Measurements from ENCODE around the gene NOP53. TPM values are rescaled to one million over a fixed set of nuclear protein-coding genes. Genes with fewer than 3 reads are reported as not detected.
"Not testable (repeated sequence)": the region's sequence is repeated elsewhere in the genome, so short reads cannot be mapped to it uniquely, and the experiment has no call there.

Gene NOP53
- polyA plus RNA-seq (ENCODE audit: insufficient read length): 583 TPM

DNA sequence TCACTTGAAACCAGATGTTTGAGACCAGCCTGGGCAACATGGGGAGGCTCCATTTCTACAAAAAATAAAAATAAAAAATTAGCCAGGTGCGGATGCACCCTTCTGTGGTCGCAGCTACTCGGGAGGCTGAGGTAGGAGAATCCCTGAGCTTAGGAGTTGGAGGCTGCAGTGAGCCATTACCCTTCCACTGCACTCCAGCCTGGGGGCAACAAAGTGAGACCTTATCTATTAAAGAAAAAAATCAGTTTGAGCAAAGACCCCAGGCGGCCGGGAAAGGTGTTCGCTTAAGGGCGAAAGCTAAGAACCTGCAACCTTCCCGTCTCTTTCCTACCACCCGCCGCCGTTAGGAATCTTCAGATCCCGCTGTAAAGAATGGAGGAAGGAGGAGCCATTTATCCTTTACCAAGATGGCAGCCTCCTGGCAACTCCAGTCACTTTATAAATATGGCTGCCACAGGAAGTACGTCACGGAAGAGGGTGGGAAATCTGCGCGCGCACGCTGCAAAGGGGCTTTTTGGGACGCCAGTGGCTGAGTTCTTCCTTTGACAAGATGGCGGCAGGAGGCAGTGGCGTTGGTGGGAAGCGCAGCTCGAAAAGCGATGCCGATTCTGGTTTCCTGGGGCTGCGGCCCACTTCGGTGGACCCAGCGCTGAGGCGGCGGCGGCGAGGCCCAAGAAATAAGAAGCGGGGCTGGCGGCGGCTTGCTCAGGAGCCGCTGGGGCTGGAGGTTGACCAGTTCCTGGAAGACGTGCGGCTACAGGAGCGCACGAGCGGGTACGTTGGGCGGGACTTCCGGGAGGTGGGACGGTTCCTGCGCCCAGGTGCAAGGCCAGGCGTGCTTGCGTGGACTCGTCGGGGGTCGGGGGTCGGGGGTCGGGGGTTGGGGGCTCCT is at the start of gene NOP53:
Gene NOP53, plus strand, starts transcription at position 537 of the 892 bp plus-strand sequence. Its CDS starts 14 bp downstream, at position 551.
- DNase-seq: peak; percentile 95

DNA sequence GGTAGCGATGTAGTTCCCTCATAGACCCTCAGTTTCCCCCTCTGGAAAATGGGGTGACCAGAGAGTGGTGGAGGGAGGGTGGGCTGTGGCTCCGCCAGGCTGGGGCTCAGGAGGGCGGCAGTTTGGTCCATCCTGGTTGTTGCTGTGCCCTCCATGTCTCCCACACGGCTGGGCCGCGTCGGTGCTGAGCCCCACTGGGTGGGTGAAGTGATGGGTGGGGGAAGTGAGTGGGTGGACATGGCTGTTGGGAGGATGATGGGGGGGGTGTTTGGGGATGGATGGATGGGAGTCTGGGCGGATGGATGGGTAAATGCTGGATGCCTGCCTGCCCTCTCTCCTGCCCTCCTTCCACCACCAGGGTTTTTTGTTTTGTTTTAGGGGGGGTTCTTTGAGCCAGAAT is 48.7 kb upstream of the NOP53 start:
- no peak for DNase-seq

DNA sequence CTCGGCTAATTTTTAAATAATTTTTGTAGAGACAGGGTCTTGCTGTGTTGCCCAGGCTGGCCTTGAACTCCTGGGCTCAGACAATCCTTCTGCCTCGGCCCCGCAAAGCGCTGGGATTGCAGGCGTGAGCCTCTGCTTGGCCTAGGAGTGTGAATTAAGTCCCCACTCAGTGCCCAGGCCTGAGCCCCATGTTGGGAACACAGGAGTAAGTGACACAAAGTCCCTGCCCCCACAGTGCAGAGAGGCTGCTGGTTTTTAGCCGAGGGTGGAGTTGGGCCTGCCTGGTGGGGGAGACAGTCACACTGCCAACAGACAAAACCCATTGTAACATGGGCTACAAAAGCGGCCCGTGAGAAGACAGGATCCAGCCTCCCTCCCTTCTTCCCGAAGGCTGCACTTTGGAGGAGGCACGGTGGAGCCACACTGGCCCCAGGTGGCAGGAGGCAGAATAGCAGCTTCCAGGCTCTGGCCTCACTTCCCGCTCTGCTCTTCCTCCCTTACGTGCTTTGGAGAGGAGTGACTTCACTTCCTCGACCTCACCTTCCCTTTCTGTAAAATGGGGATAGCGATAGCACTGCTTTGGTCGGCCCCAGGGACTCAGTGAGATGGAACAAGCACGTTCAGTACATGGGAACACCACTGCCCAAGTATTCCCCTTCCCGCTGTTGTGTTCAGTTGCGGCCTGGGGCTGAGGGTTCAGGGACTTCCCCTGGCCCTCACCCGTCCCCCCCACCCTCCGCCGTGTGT is 47.3 kb upstream of the NOP53 start:
- peak; percentile 81 for DNase-seq

DNA sequence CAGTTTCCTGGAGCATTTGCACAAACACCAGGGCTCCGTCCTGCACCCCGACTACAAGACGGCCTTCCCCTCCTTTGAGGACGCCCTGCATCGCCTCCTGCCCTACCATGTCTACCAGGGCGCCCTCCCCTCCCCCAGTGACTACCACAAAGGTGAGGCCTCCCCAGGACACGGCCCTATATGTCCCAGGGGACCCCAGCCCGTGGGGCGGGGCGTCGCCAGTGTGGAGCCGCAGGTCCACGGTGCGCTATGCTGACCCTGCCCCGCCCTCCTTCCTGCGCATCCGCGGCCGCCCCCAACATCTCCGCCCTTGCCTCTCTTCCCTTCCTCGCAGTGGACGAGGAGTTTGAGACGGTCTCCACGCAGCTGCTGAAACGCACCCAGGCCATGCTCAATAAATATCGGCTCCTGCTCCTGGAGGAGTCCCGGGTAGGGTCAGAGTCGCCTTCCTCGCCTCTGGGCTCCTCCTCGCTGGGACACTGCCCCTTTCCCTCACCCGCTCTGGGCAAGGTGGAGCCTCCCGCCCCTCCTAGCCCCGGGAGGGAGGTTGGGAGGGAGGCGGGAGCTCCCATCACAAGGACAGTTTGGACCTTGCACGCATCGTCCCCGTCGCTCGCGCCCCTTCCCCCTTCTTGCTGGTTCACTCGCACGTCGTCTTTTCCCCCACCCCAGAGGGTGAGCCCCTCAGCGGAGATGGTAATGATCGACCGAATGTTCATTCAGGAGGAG is 46.6 kb upstream of the NOP53 start:
- no peak for DNase-seq

DNA sequence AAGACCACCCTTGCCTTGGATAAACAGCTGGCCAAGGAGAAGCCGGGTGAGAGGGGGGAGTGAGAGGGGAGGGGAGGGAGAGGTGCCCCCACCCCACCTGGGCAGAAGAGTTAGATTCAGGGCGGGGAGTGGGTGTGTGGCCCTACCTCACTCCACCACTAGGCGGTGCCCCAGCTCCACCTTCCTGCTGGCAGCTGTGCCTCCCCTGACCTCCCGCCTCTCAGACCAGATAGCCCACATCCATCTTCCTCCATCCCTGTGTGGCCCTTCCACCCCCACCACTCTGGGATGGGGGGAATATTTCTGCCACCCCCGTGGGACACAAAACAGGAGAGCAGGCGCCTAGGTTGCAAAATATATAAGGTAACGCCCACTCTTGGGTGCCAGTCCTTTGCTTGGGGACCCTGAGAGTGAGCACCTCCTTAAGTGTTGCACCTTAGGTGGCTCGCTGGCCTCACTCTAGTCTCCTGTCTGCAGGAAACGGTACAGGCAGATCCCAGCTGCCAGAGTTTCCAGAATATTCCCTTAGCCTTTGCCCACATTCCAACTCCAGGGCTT is 45.9 kb upstream of the NOP53 start:
- DNase-seq: no peak

DNA sequence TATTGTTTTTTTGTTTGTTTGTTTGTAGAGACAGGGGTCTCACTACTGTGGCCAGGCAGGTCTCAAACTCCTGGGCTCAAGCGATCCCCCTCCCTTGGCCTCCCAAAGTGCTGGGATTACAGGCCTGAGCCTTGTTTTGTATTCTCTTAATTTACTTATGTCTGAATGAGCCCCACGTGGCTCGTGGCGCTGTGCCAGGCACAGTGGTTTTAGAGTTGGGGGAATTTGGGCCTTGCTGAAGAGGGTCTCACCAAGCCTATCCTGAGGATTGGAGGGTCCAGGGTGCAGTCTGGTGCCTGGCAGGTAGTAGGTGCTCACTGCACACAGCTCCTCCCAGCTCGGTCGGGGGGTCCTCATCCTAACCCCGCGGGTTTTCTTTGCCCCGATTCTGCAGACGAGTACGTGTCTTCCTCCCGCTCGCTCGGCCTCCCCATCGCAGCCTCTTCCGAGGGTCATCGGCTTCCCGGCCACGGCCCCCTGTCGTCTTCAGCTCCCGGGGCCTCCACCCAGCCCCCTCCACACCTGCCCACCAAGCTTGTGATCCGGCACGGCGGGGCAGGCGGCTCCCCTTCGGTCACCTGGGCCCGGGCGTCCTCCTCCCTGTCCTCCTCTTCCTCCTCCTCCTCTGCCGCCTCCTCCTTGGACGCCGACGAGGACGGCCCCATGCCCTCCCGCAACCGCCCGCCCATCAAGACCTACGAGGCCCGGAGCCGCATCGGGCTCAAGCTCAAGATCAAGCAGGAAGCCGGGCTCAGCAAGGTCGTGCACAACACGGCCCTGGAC is 44.2 kb upstream of the NOP53 start:
- no peak for DNase-seq

DNA sequence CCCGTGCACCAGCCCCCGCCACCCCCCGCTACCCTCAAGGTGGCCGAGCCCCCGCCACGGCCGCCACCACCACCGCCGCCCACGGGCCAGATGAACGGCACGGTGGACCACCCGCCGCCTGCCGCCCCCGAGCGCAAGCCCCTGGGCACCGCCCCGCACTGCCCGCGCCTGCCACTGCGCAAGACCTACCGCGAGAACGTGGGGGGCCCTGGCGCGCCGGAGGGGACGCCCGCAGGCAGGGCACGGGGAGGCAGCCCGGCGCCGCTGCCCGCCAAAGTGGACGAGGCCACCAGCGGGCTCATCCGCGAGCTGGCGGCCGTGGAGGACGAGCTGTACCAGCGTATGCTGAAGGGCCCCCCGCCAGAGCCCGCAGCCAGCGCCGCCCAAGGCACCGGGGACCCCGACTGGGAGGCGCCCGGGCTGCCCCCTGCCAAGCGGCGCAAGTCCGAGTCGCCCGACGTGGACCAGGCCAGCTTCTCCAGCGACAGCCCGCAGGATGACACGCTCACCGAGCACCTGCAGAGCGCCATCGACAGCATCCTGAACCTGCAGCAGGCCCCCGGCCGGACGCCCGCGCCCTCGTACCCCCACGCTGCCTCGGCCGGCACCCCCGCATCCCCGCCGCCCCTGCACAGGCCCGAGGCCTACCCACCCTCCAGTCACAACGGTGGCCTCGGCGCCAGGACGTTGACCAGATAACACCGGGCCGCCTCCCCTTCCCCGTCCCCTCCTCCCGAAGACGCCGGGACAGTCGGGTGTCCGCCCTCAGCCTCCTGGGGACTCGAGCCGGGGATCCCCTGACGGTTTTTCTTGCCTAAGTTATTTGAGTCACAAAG is 43.4 kb upstream of the NOP53 start:
- DNase-seq: no peak

DNA sequence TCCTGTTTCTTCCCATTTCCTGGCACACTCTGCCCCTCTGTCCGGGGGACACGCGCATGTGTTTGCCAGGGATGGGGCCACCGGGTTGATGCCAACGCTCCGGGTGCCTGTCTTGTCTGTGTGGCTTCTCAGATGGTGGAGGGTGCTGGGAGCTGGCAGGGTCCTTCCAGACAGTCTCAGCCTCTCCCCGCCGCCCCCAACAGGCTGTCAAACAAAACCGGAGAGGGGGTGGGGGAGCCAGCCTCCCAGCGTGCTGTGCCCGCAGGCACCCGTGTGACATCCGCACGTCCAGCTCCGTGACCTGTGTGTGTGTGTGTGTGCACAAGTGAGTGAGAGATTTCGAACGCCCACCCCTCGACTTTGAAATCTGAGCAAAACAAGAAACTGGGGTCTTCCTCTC is 42.7 kb upstream of the NOP53 start:
- DNase-seq: no peak

DNA sequence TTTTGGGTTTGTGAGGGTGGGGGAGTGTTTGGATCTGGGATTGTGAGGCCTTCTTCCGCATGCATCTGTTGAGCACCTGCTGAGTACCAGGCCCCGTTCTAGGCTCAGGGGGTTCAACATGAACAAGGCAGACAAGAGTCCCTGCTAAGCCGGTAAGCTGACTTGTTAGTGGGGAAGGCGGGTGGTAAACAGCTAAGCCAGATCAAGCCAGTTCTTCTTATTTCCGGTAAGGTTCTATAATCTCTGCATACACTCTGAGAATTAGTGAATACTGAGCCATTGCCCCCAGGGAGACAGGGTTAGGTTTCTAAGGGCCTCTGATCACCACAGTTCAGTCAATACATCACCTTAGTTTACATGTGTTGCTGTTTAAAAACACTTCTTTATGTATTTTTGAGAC is 42.0 kb upstream of the NOP53 start:
- no peak for DNase-seq

DNA sequence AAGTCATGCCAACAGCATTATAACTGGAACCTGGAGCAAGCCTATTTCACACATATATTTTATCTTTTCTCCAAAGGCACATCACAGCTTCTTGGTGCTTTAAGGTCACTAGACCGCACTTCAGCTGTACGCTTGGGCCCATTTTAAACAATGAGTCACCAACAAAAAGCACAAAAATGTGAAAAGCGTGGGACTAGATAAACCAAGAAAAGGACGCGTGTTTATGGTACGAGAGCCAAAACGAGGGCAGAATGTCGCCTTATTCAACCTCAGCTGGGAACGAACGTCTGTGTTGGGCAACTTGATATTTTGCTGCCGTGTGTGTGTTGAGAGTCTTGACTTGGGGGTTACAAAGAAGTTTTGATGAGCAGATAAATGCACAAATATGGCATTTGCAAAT is 41.3 kb upstream of the NOP53 start:
- DNase-seq: no peak

DNA sequence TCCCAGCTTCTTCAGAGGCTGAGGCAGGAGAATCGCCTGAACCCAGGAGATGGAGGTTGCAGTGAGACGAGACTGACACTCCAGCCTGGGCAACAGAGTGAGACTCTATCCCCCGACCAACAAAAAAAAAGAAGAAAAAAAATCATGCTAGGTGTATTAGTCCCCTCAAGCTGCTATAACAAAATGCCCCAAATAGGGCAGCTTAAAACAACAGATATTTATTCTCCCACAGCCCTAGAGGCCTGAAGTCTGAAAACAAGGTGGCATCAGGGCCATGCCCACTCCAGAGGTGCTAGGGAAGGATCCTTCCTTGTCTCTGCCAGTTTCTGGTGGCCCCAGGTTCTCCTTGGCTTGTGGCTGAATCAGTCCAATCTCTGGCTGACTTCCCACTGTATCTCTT is 40.7 kb upstream of the NOP53 start:
- DNase-seq: no peak

DNA sequence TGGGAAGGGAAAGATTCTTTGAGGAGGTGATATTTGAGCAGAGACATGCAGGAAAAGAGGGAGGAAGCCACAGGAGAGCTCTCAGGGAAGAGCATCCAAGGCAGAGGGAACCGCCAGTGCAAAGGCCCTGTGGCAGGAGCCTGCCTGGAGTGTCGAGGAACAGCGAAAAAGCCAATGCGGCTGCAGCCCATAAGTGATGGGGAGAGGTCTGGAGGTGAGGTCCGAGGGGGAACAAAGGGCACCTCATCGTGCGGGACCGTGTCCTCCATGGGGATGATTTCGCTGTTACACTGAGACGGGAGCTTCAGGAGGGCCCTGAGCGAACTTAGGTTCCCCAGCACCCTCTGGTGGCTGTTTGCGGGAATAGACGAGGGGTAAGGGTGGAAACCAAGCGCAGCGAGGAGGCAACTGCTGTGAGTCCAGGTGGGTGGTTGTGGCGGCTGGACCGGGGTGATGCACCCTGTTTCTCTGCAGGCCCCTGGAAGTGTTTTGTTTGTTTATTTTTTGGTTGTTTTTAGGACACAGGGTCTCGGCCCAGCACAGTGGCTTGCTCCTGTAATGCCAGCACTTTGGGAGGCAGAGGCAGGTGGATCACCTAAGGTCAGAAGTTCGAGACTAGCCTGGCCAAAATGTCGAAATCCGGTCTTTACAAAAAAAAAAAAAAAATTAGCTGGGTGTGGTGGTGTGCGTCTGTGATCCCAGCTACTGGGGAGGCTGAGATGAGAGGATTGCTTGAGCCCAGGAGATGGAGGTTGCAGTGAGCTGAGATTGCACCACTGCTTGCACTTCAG is 38.0 kb upstream of the NOP53 start:
- no peak for DNase-seq

DNA sequence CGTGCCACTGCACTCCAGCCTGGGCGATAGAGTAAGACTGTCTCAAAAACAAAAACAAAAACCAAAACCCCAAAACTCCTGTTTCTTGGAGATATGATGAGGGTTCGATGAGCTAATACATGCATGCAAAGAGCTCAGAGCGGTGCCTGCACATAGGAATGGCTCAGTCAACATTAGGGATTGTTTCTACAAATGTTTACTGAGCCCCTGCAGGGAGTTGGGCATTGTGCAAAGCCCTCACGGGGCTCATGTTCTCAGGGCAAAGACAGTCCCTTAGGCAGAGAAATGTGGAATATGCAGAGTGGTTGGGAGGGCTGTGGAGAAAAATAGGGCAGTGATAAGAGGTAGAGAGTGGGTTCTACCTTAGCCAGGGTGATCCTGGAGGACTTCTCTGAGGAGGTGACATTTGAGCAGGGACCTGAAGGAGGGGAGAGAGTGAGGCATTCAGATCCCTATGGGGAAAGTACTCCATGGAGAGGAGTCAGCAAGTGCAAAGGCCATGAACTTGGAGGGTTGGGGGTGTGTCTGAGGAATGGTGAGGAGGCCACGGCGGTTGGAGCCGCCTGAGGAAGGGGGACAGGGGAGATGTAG is 33.6 kb upstream of the NOP53 start:
- no peak for DNase-seq

DNA sequence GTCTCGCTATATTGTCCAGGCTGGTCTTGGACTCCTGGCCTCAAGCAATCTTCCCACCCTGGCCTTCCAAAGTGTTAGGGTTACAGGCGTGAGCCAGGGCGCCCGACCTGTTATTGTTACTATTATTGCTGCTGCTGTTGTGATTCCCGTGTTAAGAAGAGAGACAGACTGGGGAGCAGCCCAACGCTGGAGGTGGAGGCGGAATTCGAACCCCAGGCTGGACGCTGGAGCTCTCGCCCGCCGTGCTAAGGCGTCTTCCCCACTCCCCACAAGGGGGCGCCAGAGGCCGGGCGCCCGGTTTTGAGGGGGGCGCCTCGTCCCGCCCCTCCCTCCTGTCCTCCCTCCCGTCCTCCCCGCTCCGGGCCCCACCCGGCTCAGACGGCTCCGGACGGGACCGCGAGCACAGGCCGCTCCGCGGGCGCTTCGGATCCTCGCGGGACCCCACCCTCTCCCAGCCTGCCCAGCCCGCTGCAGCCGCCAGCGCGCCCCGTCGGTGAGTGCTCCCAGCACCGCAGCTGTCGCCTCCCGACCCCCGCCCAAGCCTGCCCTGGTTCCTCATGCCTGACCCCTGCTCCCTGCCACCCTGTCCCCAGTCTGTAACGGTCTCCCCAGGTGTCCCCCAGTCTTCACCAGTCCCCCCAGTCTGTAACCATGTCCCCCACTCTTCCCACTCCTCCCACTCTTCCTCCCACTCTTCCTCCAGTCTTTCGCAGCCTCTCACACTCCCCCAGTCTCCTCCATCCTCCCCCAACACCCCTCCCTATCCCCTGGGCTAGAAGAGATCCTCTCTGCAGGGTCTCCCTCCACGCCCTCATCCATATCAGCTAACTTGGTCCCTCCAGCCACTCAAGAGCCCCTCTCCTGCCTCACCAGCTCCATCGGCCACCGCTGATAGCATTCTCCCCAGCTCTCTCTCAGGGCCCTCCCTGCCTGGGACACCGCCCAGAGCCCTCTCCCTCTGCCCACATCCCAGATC is 32.0 kb upstream of the NOP53 start, which contains the start of gene EHD2:
Gene EHD2, plus strand, starts transcription at position 377 of the 976 bp plus-strand sequence. CDS start 3,191 bp downstream, outside the sequence.
- DNase-seq: peak; percentile 87

DNA sequence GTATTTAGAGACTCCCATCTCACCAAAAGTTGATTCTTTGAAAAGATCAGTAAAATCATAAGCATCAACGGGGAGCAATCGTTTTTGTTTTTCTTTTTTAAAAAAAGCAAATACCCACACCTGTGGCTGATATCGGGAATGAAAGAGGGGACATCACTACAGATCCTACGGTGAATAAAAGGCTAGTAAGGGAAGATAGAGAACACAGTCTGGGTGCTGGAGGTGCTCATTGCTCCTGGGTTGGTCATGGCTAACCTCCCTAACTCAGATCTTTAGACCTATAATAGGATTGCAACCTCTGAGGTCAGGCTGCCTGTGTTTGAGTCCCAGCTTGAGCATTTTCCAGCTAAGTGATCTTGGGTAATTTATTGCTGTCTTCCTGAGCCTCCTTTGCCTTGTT is 31.0 kb upstream of the NOP53 start:
- DNase-seq: no peak

DNA sequence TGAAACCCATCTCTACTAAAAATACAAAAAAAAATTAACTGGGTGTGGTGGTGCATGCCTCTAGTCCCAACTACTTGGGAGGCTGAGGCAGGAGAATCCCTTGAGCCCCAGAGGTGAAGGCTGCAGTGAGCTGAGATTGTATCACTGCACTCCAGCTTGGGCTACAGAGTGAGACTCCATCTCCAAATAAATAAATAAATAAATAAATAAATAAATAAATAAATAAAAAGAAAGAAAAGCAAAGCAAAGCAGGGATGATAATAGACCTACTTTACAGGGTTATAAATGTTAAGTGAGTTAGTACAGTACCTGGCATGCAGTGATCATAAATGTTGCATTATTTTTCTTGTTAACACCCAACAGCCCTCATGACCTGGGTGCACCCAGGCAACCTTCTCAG is 30.5 kb upstream of the NOP53 start:
- DNase-seq: not testable (repeated sequence)

DNA sequence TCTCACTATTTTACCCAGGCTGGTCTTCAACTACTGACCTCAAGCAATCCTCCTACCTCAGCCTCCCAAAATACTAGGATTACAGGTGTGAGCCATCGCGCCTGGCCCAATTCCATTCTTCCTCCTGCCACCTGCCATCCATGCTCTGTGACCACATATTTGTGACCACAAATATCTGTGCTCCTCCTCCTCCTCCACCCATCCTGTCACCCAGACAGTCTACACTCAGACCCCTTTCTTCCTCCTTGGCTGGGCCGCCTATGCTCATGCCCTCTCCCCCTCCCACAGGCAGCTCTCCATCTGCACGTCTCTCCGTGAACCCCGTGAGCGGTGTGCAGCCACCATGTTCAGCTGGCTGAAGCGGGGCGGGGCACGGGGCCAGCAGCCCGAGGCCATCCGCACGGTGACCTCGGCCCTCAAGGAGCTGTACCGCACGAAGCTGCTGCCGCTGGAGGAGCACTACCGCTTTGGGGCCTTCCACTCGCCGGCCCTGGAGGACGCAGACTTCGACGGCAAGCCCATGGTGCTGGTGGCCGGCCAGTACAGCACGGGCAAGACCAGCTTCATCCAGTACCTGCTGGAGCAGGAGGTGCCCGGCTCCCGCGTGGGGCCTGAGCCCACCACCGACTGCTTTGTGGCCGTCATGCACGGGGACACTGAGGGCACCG is 28.9 kb upstream of the NOP53 start:
- DNase-seq: no peak
